ENCODE data around the gene FASTK.

GRCh38 chr7:151061213-151062110, 19.1 kb downstream of the FASTK start:
- TF ChIP-seq POLR2A (IDR thresholded peaks at IDR 0.05; ENCODE audit: low read depth, low read length) (no peak), TAF1 (IDR thresholded peaks at IDR 0.05; ENCODE audit: low read depth, low read length) (no peak), POLR2AphosphoS5 (IDR thresholded peaks at IDR 0.05; ENCODE audit: low read depth, low read length) (no peak), PAX5 (IDR thresholded peaks at IDR 0.05; ENCODE audit: insufficient read depth, low read length, severe bottlenecking) (no peak), SPI1 (IDR thresholded peaks at IDR 0.05; ENCODE audit: low read depth, low read length) (no peak), POU2F2 (IDR thresholded peaks at IDR 0.05; ENCODE audit: low read depth, low read length) (no peak)

Measured in GM12891 (cell line).